IPS-11a (cell line): Measurements from ENCODE around the gene EFR3B.

Source experiments
- H3K4me3 ChIP-seq: one replicate; pipeline ENCODE4 v1.5.1; 2013; ENCODE audit warnings: low read depth, low read length, control low read depth

EFR3B gene

GRCh38 chr2:25032901-25033300 is 9.0 kb upstream of the EFR3B start:
- no peak overlapping the region for H3K4me3 ChIP-seq

DNA sequence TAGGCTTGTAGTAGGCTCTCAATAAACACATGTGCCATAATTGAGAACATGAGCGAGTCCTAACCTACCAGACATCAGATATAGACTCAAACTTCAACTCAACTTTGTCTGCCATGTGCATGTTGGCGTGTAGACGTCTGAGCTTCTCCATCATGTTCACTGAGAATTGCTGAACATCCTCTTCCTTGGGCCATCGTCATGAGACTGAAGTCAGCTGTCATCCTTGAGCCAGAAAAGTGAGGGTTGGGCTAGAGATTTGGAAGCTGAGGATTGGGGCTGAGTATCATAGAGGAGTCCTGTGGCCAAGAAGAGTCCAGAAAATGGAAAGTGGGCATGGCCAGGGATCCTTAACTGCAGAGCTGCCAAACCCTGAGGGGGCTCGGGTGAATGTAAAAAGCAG is 7.8 kb upstream of the EFR3B start:
- no peak overlapping the region for H3K4me3 ChIP-seq

DNA sequence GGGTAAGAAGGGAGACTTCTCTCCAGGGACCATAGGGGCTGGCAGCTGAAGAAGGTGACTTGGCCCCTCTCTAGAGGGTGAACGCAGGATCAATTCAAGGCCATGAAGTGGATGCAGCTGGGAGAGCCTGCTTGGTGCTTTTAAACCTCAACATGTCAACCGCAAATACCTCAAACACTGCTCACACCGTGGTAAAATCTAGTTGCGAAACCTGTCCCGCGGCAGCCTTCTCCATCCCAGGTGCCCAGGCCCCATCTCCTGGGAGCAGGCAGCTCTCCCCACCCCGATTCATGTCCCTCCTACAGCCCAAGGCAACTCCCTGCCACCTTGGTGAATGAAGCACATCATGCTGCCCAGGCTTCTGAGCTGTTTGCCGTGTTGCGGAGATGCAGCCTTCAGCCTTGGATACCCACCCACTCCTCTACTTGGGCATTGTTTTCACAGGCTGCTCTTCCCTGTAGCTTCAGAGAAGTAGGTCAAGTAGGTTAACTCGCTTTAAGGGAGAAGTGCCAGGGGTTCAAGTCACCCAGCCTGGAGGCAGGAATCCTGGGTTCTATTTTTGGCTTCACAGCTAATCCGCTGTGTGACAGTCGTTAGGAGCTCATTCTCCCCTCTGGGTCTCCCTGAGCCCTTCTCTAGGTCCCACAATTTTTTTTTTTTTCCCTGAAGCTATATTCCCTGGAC is 6.2 kb upstream of the EFR3B start:
- H3K4me3 ChIP-seq = no peak overlapping the region

- H3K4me3 ChIP-seq = no peak overlapping the region
These were observed 5.7 kb upstream of the EFR3B start for GRCh38 chr2:25036221-25036559.

GRCh38 chr2:25039126-25039525 is 2.8 kb upstream of the EFR3B start:
- no peak overlapping the region for H3K4me3 ChIP-seq

GRCh38 chr2:25041307-25041927 is 459 bp upstream of the EFR3B start:
- H3K4me3 ChIP-seq = peak overlapping the region; percentile 49

DNA sequence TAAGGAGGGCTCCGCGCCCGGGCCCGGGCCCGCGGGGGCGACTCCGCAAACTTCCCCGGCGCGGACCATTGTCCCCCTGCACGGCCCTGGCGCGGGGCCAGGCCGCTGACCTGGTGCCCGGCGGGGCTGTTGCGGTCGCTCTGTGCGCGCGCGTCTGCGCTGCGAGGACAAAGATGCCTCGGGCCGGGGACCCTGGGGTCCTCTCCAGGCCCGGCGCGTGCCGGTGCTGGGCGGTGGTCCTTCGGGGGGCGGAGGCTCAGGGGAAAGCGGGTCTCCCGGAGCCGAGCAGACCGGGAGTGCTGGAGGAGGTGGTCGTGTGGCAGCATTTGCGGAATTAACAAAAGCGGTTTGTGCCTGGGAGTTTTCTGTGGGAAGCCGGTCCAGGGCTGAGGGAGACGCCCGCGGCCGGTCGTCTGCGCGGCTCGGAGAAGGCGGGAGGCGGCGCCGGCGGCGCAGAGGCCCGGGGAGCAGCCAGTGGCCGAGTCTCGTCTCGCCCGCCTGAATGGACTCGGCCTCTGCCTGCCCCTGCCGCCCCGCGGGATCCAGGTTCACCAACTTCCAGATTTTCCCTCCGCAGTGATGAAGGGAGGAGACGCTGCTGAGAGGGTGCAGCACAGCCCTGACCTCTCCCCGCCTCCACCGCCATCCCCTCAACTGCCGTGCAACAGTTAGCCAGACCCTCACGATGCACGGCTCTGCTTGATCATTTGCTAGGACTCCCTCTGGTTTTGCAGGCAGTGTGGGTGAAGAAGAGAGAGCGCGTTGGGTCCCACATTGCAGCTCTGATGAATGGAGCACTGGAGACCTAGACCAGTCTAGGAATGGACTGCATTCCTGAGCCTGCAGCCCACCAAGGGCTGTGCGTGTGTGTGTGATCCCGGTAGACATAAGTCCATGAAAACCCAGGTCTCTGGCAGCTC is 705 bp downstream of the EFR3B start:
- H3K4me3 ChIP-seq = peak overlapping the region; percentile 46

DNA sequence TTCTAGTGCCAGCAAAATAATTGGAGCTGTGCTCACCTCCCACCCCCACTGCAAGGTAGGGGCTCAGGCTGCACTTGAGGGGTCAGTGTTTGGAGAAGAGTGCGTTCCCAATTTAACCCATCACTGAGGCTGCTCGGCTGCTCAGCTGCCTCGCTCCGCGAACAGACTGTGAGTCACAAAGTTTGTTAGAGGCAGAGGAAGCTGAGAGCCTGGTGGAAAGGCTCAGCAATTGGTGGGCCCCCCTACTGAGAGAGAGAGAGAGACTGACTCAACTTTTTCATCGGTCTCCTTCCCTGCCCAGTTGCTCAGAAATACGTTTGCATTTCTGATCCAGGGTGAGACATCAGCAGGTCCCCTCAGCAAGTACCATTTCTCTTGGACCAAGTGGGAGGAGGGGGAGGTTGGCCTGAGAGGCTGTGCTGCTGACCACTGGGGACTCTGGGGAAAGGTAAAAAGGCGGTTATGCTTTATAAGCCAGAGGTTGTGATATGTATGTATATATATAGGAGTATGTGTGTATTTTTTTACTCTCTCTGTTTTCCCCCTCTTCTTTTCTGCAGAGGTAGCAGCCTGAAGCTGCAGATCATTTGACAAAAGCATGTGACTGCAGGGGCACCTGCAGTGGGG is 1.5 kb downstream of the EFR3B start:
- peak overlapping the region; percentile 46 for H3K4me3 ChIP-seq

DNA sequence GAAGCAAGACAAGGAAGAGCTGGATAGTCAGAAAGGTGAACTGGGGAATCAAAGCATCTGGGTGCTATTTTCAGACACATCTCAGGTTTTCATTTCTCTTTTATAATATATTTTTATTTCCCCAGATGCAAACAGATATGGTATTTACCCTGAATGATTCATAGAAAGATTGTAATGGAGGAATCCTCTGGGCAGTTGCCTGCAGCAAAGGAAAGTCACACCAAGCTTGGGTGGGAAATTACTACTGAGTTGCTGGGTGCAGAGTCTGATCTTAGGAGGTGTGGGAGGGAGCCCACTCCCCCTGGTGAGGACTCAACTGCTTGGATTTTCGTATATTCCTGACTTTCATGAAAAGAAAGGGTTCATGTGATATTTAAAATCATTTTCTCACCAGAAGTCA is 2.1 kb downstream of the EFR3B start:
- no peak overlapping the region for H3K4me3 ChIP-seq

DNA sequence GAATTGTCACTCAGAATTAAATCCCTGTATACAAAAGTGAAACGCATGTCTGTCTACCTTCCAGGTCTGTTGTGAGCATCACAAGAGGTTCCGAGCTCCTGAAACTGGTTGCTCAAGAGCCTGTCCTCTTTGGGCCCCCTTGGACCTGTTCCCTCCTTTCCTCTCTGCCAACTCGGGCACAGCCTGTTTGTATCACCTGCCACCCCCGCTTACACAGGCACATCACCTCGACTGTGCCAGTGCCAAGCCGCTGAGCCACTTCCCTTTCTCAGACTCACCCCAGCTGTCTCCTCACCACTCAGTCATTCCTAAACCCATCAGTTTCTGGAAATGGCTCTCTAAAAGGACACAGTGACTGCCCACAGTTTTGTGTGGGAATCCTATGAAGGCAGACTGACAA is 3.1 kb downstream of the EFR3B start:
- no peak overlapping the region for H3K4me3 ChIP-seq

GRCh38 chr2:25049422-25049821 is 7.5 kb downstream of the EFR3B start:
- H3K4me3 ChIP-seq = no peak overlapping the region

- no peak overlapping the region for H3K4me3 ChIP-seq
These were observed 8.3 kb downstream of the EFR3B start for GRCh38 chr2:25050128-25050527.

DNA sequence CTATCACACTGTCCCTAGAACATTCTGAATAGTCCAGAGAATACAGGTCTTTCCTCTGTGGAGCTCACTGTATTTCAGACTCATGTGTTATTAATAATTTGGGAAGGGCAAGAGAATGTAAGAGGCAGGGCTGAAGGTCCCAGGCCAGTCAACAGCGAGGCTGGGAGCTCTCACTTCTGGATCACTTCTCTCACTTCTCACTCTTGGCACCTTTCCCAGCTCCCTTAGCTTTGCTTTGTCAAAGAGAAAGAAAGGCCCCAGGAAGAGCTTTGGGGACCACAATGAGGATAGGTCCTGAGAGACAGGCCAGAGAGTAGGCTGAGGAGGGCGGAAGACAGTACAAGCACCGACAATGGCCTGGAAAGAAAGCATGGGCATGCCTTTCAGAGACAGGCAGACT is 11.2 kb downstream of the EFR3B start:
- H3K4me3 ChIP-seq = no peak overlapping the region

DNA sequence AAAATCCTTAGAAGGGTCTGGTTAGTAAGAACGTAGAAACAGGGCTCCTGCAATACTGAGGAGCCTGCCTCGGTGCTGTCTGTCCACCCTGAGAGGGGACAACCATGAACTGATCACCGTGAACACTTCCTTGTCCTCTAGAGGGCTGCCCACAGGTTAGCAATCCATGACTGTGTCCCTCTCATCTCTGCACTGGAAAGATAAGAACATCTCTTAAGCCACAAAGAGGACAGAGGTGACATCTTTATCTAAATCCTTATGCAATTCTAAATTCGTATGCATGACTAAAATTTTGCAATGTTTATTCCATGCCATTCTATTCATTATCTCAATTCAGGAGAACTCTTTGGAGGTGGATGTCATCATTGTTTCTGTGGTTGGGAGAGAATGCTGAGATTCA is 12.8 kb downstream of the EFR3B start:
- no peak overlapping the region for H3K4me3 ChIP-seq

DNA sequence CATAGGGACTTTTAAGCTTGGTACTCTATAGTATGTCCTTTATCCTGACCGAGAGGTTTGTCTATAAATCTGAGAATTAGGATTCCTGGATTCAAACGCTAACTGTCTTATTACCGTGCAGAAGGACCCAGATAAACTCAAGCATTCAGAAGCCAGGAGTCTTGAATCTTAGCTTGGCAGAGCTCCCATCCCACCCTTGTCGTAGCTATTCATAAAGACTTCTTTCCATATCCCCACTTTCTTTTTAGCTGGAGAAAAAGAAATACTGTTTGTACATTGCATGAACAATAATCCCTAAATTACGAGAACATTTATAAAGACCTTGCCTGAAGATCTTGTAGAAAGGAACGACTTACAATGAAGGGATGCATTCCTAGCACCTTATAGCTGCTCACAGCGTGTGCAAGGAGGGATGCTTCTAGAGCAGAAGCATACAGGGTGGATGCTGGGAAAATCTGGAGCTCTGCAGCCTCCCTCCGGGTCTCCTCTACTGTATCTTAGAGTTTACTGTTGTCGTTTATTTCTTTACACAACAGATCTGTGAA is 13.6 kb downstream of the EFR3B start:
- no peak overlapping the region for H3K4me3 ChIP-seq

- H3K4me3 ChIP-seq = no peak overlapping the region
These were observed 14.4 kb downstream of the EFR3B start for GRCh38 chr2:25056098-25056821.

- no peak overlapping the region for H3K4me3 ChIP-seq
These were observed 20.6 kb downstream of the EFR3B start for GRCh38 chr2:25062511-25062917.

GRCh38 chr2:25063876-25064660 is 22.2 kb downstream of the EFR3B start:
- H3K4me3 ChIP-seq = no peak overlapping the region

GRCh38 chr2:25065768-25066167 is 23.9 kb downstream of the EFR3B start:
- H3K4me3 ChIP-seq = no peak overlapping the region

DNA sequence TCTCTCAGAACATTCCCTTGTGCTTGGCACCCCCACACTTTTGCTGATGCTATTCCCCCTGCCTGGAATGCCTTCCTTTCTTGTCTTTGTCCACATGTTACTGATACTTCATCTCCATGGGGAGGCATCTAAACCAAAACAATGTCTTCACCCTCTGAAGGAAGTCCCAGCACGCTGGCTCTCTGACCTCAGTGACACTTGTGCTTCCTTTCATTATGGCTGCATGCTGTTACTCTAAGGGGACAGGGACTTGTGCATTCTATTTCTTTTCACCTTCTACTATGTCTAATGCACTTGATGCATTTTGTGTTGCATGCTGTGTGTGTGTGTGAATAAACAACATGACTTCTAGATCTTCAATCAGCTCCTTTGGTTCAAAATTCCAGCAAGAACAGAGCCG is 24.6 kb downstream of the EFR3B start:
- H3K4me3 ChIP-seq = no peak overlapping the region
